Stimulated activated effector memory CD8-positive, alpha-beta T cell treated with anti-CD3 and anti-CD28 coated beads, Interleukin-12 subunit alpha, Interleukin-12 subunit beta, amount 100 ng/mL, for 72 hours (primary cell): ENCODE measurements around the gene RPL19.

Source experiments
- ATAC-seq: fragments of 150-1000 bp; cut with Tn5 transposase; 2 replicates; pipeline ENCODE4 v1.10.0; 2021
- DNase-seq, 2 donors: peaks; one replicate each; pipeline ENCODE4 v3.0.0; 2021 to 2022; ENCODE audit warnings: low spot score in 2 of 2
- H3K27ac Mint-ChIP-seq: one replicate; pipeline ENCODE4 v1.8.0; 2022; ENCODE audit warnings: mild to moderate bottlenecking, mixed read lengths
- H3K36me3 Mint-ChIP-seq: one replicate; pipeline ENCODE4 v1.8.0; 2022; ENCODE audit warnings: mild to moderate bottlenecking, mixed read lengths
- H3K4me1 Mint-ChIP-seq: one replicate; pipeline ENCODE4 v1.8.0; 2022; ENCODE audit warnings: mixed read lengths
- H3K4me3 Mint-ChIP-seq: one replicate; pipeline ENCODE4 v1.8.0; 2022; ENCODE audit warnings: mild to moderate bottlenecking, mixed read lengths
- H3K9me3 Mint-ChIP-seq: one replicate; pipeline ENCODE4 v1.8.0; 2022; ENCODE audit warnings: mixed read lengths

RPL19 gene

GRCh38 chr17:39222866-39223834 is 23.1 kb downstream of the RPL19 start:
- no peaks in the 10 kb centered on the region for H3K36me3 Mint-ChIP-seq
- DNase-seq (no peak), ATAC-seq (peak; percentile 12)
- H3K4me1 Mint-ChIP-seq: peaks cover 16% of the 10 kb centered on the region
- H3K9me3 Mint-ChIP-seq: no peaks in the 10 kb centered on the region
- no peak overlapping the region for H3K27ac Mint-ChIP-seq
- H3K4me3 Mint-ChIP-seq: peak overlapping the region; percentile 70

DNA sequence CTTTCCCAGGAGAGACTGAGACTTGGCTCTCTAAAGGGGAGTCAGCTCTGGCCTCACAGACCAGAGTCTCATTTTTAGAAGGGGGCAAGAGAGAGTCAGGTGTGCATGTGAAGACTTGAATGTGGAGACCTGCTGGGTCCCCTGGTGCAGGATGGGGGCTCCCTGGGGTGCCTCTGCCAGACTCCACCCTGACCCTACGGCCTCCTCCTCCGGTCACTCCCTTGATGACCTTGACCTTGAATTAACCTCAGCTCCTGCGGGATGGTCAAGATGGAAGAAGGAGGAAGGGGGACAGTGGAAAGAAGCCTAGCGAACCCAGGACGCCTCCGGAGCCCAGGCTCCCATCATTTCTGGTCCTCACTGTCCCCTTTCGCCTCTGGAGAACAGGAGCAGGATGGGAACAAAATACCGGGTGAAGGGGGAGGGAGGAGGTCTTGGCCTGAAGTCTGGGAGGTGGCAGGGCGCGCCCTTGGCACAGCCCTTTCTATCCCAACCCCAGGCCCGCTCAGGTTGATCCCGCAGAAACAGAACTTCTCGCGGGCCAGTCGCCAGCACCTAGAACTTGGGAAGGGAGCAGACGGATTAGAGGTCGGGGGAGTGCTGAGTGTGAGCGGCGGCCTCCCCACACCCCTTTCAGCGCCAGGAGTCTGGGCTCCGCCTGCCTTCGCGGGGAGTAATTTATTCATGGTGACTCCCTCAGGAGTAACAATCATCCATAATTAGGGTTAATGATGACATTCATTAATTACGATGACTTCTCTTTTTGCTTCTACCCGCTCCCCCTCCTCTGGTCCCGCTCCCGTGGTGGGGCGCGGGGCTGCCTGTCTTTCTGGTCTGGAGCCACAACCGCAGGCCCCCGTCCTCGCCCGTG is 24.1 kb downstream of the RPL19 start:
- no peaks in the 10 kb centered on the region for H3K9me3 Mint-ChIP-seq

DNA sequence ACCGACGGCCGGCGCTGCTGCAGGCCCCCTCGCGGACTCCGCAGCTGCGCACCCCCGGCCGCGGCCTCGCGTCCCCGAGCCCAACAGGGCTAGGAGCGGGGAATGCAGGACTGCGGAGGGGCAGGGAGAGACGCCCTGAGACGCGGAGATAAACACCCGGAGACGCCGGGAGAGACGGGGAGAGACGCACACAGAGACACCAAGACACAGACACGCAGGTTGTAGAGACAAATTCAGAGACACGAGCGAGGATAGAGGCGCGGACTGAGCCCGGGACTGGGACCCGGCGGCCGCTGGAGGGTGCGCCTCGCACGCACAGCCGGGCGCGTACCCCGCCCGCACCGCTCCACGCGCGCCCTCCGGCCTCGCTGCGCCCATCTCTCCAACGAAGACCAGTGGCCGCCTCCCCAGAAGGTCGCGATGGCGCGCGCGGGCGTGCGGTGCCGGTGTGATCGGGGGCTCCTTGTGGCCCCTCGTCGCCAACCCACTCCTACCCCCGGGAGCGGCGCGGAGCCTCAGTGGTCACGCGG is 24.8 kb downstream of the RPL19 start:
- H3K27ac Mint-ChIP-seq: no peak overlapping the region
- peaks cover 20% of the 10 kb centered on the region for H3K4me1 Mint-ChIP-seq
- no peak for DNase-seq
- no peaks in the 10 kb centered on the region for H3K9me3 Mint-ChIP-seq
- H3K4me3 Mint-ChIP-seq: peak overlapping the region; percentile 70
- ATAC-seq: peak; percentile 29
- no peaks in the 10 kb centered on the region for H3K36me3 Mint-ChIP-seq

More for the DNA sequence above, 24.1 kb downstream of the RPL19 start:
- Mint-ChIP-seq H3K36me3 (no peaks in the 10 kb centered on the region), H3K4me1 (peaks cover 15% of the 10 kb centered on the region), H3K4me3 (peak overlapping the region; percentile 70), H3K27ac (no peak overlapping the region)
- DNase-seq: no peak
- no peak for ATAC-seq

DNA sequence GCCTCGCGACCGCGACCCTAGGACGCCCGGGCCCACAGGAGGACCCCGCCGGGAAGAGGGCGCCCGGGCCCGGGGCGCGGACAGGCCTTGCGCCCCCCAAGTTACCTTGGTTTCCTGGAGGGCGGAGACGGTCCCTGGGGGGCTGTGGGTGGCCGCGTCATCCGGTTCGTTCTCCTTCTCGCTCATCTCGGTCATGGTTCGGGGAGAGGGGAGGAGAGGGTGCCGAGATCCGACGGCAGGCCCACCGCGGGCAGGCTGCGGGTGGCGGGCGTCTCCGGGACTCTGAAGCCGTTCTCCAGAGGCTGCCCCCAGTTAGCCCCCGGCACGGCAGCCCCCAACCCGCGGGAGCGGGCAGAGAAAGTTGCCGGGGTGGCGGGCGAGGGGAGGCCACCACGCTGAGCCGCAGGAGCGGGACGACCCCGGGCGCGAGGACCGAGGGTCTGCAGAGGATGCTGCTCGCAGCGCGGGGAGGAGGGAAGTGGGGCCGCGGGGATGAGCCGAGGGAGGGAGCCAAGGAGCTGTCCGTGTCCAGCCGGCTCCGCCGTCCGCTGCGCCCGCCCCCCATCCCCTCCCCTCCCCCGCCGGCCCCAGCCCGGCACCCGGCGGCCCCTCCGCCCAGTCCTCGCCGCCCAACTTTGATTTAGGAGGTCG is 25.4 kb downstream of the RPL19 start, which contains the start of gene STAC2:
STAC2 (minus strand) TSS at position 638 of the 651 bp plus-strand sequence; CDS start at position 195, 443 bp downstream.
- Mint-ChIP-seq H3K4me1 (peaks cover 20% of the 10 kb centered on the region), H3K36me3 (no peaks in the 10 kb centered on the region)
- no peak for DNase-seq

GRCh38 chr17:39225959-39226683 is 26.0 kb downstream of the RPL19 start:
- Mint-ChIP-seq H3K9me3 (no peaks in the 10 kb centered on the region), H3K36me3 (no peaks in the 10 kb centered on the region)

More for the DNA sequence above, 25.4 kb downstream of the RPL19 start, which contains the start of gene STAC2:
- Mint-ChIP-seq H3K4me3 (peak within 1 kb of the TSS; percentile 70), H3K27ac (no peak within 1 kb of the TSS), H3K9me3 (no peaks in the 10 kb centered on the region)
- ATAC-seq: peak; percentile 53

GRCh38 chr17:39227364-39227919 is 27.4 kb downstream of the RPL19 start:
- DNase-seq (no peak), ATAC-seq (no peak)
- Mint-ChIP-seq H3K4me1 (peaks cover 32% of the 10 kb centered on the region), H3K27ac (no peak overlapping the region), H3K4me3 (no peak overlapping the region), H3K36me3 (peaks cover 4% of the 10 kb centered on the region), H3K9me3 (no peaks in the 10 kb centered on the region)

More at GRCh38 chr17:39225959-39226683, 26.0 kb downstream of the RPL19 start:
- ATAC-seq (peak; percentile 74), DNase-seq (peak in 1 of 2 donors; percentile 68)
- Mint-ChIP-seq H3K4me1 (peaks cover 20% of the 10 kb centered on the region), H3K4me3 (peak overlapping the region; percentile 70), H3K27ac (no peak overlapping the region)

DNA sequence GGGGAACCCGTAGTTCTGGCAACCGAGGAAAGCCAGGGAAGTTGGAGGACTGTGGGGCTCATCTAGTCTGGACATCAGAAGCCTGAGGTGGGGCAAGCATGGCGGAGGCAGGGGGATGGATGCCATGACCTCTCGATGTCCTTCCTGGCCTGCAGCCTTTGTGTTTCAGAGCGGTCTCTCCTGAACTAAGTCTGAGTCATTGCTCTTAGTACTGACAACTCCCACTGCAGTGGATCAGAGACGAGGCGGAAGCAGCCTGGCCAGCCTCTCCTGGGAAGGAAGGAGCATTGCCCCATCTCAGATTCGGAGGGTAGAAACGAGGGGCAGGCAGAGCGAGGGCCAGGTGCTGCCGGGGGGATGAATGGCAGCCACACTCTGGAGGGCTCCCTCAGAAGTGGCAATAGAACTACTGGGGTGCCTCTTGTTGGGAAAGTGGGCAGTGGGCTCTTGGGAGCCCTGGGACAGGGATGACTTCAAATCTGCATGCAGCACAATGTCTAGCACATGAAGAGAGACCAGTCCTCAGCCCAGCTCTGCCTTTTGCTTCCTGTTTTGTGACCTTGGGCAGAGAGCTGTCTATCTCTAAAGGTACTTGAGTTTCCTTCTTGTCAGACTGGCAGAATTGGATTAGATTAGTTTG is 29.3 kb downstream of the RPL19 start:
- DNase-seq (no peak), ATAC-seq (no peak)
- H3K4me3 Mint-ChIP-seq: no peak overlapping the region
- no peaks in the 10 kb centered on the region for H3K9me3 Mint-ChIP-seq
- no peak overlapping the region for H3K27ac Mint-ChIP-seq
- peaks cover 26% of the 10 kb centered on the region for H3K4me1 Mint-ChIP-seq
- H3K36me3 Mint-ChIP-seq: peaks cover 4% of the 10 kb centered on the region

- Mint-ChIP-seq H3K4me1 (peaks cover 28% of the 10 kb centered on the region), H3K27ac (no peak overlapping the region), H3K9me3 (no peaks in the 10 kb centered on the region), H3K36me3 (peaks cover 4% of the 10 kb centered on the region), H3K4me3 (no peak overlapping the region)
- ATAC-seq (no peak), DNase-seq (no peak)
Observed at GRCh38 chr17:39230361-39230760, 30.3 kb downstream of the RPL19 start.

- peak overlapping the region; percentile 89 for H3K27ac Mint-ChIP-seq
- H3K4me1 Mint-ChIP-seq: peaks cover 30% of the 10 kb centered on the region
- H3K36me3 Mint-ChIP-seq: peaks cover 4% of the 10 kb centered on the region
- ATAC-seq (no peak), DNase-seq (no peak)
- H3K9me3 Mint-ChIP-seq: no peaks in the 10 kb centered on the region
- H3K4me3 Mint-ChIP-seq: peak overlapping the region; percentile 45
Observed at GRCh38 chr17:39231091-39231561, 31.0 kb downstream of the RPL19 start.

DNA sequence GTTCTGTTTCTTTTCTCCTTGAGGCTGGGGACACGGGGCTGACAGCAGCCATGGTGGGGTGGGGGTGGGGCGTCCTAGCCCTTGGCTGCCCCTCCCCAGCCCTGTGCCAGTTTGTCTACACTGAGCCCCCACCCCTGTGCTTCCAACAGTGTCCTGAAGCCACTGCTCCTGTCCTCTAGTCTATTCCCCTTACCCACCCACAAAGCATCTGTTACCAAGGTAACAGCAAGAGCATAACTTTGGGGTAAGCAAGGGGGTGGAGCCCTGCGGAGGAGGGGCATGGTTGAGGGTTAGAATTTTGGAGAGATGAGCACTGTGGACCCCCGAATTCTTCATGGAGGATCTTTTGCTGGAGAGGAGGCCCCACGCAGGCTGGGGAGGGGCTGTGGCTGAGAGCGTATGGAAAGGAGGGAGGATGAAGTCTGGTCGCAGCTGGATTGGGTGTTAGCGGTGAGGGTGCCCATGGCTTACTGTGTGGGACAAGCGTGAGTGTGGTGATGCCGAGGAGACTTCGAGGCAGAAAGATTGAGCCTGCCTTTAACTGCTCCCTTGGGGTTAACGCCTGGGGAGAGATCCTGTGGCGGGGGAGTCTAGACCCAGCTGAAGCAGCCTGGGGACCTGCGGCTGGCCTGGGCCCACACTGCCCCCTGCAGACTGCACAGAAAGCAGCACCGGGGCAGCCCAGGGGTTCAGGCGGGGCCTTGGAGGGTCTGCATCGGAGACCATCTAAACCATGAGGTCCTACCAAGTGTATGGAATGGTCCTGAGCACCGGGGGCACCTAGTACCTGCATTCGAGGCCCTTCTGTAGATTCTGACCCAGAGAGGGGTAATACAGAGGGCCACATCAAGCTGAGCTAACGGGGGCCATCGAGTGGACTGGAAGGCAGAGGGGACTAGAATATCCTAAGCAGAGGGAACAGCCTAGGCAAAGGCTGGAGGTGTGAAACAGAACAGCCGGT is 31.8 kb downstream of the RPL19 start:
- DNase-seq (peak in 1 of 2 donors; percentile 61), ATAC-seq (peak; percentile 87)
- Mint-ChIP-seq H3K4me1 (peaks cover 32% of the 10 kb centered on the region), H3K4me3 (peak overlapping the region; percentile 45), H3K36me3 (peaks cover 4% of the 10 kb centered on the region), H3K27ac (peak overlapping the region; percentile 89), H3K9me3 (no peaks in the 10 kb centered on the region)

- H3K27ac Mint-ChIP-seq: peak overlapping the region; percentile 67
- peak; percentile 69 for ATAC-seq
- H3K36me3 Mint-ChIP-seq: peaks cover 4% of the 10 kb centered on the region
- H3K4me1 Mint-ChIP-seq: peaks cover 51% of the 10 kb centered on the region
- DNase-seq: peak in 1 of 2 donors; percentile 72
- no peak overlapping the region for H3K4me3 Mint-ChIP-seq
- H3K9me3 Mint-ChIP-seq: no peaks in the 10 kb centered on the region
Observed at GRCh38 chr17:39235555-39236449, 35.7 kb downstream of the RPL19 start.
